ENCODE results near the gene KDM5B. TPM values are rescaled to one million over a fixed set of nuclear protein-coding genes. Genes with fewer than 3 reads are reported as not detected.

The KDM5B gene
- total RNA-seq, 2 donors from 2014 or later: 28.7 to 36.8 TPM

GRCh38 chr1:202692959-202693555 is 115.2 kb downstream of the KDM5B start:
- intact Hi-C loops (cut with DNase I): no loop called here
- 31 to 33% methylated on average over 3 of the region's 3 CpGs for WGBS, 2 donors
- Histone ChIP-seq H3K4me3 (no peak overlapping the region), H3K27me3 (no peaks in the 10 kb centered on the region), H3K4me1 (peaks cover 5% of the 10 kb centered on the region), H3K9me3 (no peaks in the 10 kb centered on the region), H3K27ac (no peak overlapping the region), H3K36me3 (replicated peaks in 1 of 2; ENCODE audit: insufficient read depth in 1 of 2, low read depth in 2 of 2) (no peaks in the 10 kb centered on the region)
- peak; percentile 52 for ATAC-seq
- no peak for TF ChIP-seq POLR2A (IDR thresholded peaks at IDR 0.05)
- TF ChIP-seq, protein P1, sequence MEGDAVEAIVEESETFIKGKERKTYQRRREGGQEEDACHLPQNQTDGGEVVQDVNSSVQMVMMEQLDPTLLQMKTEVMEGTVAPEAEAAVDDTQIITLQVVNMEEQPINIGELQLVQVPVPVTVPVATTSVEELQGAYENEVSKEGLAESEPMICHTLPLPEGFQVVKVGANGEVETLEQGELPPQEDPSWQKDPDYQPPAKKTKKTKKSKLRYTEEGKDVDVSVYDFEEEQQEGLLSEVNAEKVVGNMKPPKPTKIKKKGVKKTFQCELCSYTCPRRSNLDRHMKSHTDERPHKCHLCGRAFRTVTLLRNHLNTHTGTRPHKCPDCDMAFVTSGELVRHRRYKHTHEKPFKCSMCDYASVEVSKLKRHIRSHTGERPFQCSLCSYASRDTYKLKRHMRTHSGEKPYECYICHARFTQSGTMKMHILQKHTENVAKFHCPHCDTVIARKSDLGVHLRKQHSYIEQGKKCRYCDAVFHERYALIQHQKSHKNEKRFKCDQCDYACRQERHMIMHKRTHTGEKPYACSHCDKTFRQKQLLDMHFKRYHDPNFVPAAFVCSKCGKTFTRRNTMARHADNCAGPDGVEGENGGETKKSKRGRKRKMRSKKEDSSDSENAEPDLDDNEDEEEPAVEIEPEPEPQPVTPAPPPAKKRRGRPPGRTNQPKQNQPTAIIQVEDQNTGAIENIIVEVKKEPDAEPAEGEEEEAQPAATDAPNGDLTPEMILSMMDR (IDR thresholded peaks at IDR 0.05): peak in 5 of 7 experiments; percentile 18 to 49 (median 36)
- DNase-seq: peak; percentile 66 to 77 (median 68)

DNA sequence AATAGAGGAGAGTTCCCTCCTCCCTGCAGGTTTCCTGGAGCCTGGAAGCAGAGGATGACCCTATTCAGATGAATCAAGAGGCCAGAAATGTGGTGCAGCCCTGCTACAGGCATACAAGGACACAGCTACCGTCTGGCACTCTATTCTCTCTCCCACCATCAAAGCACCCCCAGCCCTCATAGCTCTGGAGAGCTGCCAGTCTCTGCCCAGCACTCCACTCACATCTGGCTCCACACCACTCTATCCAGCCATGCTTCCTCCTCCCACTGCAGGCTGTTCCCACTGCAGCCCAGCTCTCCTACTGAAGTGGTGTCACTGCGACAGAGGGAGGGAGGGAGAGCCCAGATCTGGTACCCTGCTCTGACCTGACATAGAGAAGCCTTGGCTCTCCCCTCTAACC is 116.4 kb downstream of the KDM5B start:
- no peaks in the 10 kb centered on the region for H3K27me3 ChIP-seq
- TF ChIP-seq POLR2A (IDR thresholded peaks at IDR 0.05): no peak
- TF ChIP-seq, protein P1 (IDR thresholded peaks at IDR 0.05): no peak
- no peak for ATAC-seq
- no peaks in the 10 kb centered on the region for H3K9me3 ChIP-seq
- H3K4me3 ChIP-seq: no peak overlapping the region
- intact Hi-C loops (cut with DNase I): no loop called here
- H3K4me1 ChIP-seq: peaks cover 1% of the 10 kb centered on the region
- H3K27ac ChIP-seq: no peak overlapping the region
- no peaks in the 10 kb centered on the region for H3K36me3 ChIP-seq (replicated peaks in 1 of 2; ENCODE audit: insufficient read depth in 1 of 2, low read depth in 2 of 2)
- DNase-seq: no peak
- WGBS, 2 donors: 41 to 64% methylated on average over 2 of the region's 2 CpGs

DNA sequence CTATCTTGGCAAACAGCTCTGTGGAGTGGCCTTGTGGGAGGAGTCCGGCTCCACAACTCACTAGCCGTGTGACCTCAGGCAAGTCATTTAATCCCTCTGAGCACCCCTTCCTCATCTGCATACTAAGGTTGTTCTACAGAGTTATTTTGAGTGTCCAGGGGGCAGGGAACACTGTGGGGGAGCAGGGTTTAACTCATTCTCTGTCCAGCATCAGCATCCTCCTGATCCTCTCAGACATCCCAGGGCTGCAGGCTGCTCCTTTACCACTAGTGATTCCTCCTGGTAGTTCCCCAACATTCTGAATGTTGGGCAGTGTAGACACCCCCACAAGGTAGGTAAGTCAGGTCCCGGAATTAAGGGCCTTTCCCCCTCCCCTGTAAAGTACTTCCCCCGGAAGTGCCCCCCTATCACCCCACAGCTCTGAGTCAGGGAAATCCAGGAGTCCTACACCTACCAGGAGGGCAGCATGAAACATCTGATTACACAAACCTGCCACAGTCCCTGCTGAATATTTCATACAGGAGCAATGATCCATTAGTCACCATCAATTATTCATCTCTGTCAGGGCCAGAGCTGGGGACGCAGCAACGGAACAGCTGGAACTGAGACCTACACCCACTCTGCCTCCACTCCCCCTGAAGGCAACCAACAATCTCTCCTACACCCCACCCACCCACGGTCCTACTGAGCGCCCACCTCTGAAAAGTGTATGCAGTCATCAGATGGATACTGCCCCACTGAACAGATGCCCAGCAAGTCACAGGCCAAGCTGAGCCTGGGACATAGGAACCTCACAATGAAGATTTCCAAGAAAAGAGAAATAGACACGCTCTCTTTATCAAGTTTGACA is 118.5 kb downstream of the KDM5B start:
- no peak for ATAC-seq
- TF ChIP-seq, protein P1 (IDR thresholded peaks at IDR 0.05): no peak
- TF ChIP-seq POLR2A (IDR thresholded peaks at IDR 0.05): no peak
- DNase-seq: no peak
- no peaks in the 10 kb centered on the region for H3K9me3 ChIP-seq
- H3K4me3 ChIP-seq: no peak overlapping the region
- intact Hi-C loops (cut with DNase I): no loop called here
- no peaks in the 10 kb centered on the region for H3K27me3 ChIP-seq
- H3K27ac ChIP-seq: no peak overlapping the region
- WGBS, 2 donors: 49 to 59% methylated on average over 4 to 9 of the region's 9 CpGs
- H3K36me3 ChIP-seq (replicated peaks in 1 of 2; ENCODE audit: insufficient read depth in 1 of 2, low read depth in 2 of 2): no peaks in the 10 kb centered on the region
- no peaks in the 10 kb centered on the region for H3K4me1 ChIP-seq

- TF ChIP-seq, protein P1 (IDR thresholded peaks at IDR 0.05): no peak
- no peak for TF ChIP-seq POLR2A (IDR thresholded peaks at IDR 0.05)
- DNase-seq (no peak), ATAC-seq (no peak)
- no peak overlapping the region for H3K27ac ChIP-seq
- no peaks in the 10 kb centered on the region for H3K4me1 ChIP-seq
- H3K27me3 ChIP-seq: no peaks in the 10 kb centered on the region
- WGBS, 2 donors: 15 to 67% methylated on average over 3 of the region's 3 CpGs
- H3K36me3 ChIP-seq (replicated peaks in 1 of 2; ENCODE audit: insufficient read depth in 1 of 2, low read depth in 2 of 2): no peaks in the 10 kb centered on the region
- H3K4me3 ChIP-seq: no peak overlapping the region
- no peaks in the 10 kb centered on the region for H3K9me3 ChIP-seq
- intact Hi-C loops (cut with DNase I): no loop called here
Measured at GRCh38 chr1:202689082-202689481, 119.1 kb downstream of the KDM5B start.

All from body of pancreas (tissue), 4 donors.